GM19025 (cell line): ENCODE measurements around the gene RANBP6.
A peak's percentile ranks its signal among the peaks of the same experiment; 100 is the strongest.

Source experiments
- ATAC-seq: cut with Tn5 transposase; IDR thresholded peaks from one replicate; pipeline ENCODE4 v1.9.1; 2021; ENCODE audit warnings: mild to moderate bottlenecking, low read depth, moderate library complexity; ENCODE audit not compliant: unreplicated experiment

The RANBP6 gene

GRCh38 chr9:6007770-6008168 is 7.7 kb downstream of the RANBP6 start:
- peak; percentile 43 for ATAC-seq

GRCh38 chr9:6007058-6007769 is 8.2 kb downstream of the RANBP6 start:
- peak; percentile 64 for ATAC-seq

- ATAC-seq = no peak
Observed at GRCh38 chr9:6006749-6007057, 8.7 kb downstream of the RANBP6 start.

GRCh38 chr9:6000955-6001354 is 14.5 kb downstream of the RANBP6 start:
- no peak for ATAC-seq

- ATAC-seq = no peak
Observed at GRCh38 chr9:5999443-6000101, 15.9 kb downstream of the RANBP6 start.

GRCh38 chr9:5994493-5994892 is 20.9 kb downstream of the RANBP6 start:
- ATAC-seq = no peak

- no peak for ATAC-seq
Observed at GRCh38 chr9:5988265-5988664, 27.2 kb downstream of the RANBP6 start.

- no peak for ATAC-seq
Observed at GRCh38 chr9:5983042-5983441, 32.4 kb downstream of the RANBP6 start.

GRCh38 chr9:5982317-5982716 is 33.1 kb downstream of the RANBP6 start:
- ATAC-seq = no peak

- ATAC-seq = no peak
Observed at GRCh38 chr9:5978523-5978922, 36.9 kb downstream of the RANBP6 start.

GRCh38 chr9:5976674-5977397 is 38.6 kb downstream of the RANBP6 start:
- ATAC-seq = peak; percentile 76

- no peak for ATAC-seq
Observed at GRCh38 chr9:5971740-5972139, 43.7 kb downstream of the RANBP6 start.
